Epithelial cell of esophagus (primary cell): ENCODE data around the gene EXOC5.

Experiments
- DNase-seq: peaks from one replicate; pipeline ENCODE4 v3.0.0; 2010; ENCODE audit warnings: low read depth
- H3K4me3 ChIP-seq: 2 replicates; pipeline ENCODE4 v1.5.1; 2011; ENCODE audit warnings: mild to moderate bottlenecking, low read length, control low read depth
- TF ChIP-seq, protein P1 (sequence below): IDR thresholded peaks from 2 replicates; pipeline ENCODE4 v1.5.1; 2011; ENCODE audit warnings: low read depth, mild to moderate bottlenecking, low read length, control low read depth, inconsistent platforms; ENCODE audit not compliant: insufficient read depth; ENCODE audit errors: missing control alignments

The EXOC5 gene

DNA sequence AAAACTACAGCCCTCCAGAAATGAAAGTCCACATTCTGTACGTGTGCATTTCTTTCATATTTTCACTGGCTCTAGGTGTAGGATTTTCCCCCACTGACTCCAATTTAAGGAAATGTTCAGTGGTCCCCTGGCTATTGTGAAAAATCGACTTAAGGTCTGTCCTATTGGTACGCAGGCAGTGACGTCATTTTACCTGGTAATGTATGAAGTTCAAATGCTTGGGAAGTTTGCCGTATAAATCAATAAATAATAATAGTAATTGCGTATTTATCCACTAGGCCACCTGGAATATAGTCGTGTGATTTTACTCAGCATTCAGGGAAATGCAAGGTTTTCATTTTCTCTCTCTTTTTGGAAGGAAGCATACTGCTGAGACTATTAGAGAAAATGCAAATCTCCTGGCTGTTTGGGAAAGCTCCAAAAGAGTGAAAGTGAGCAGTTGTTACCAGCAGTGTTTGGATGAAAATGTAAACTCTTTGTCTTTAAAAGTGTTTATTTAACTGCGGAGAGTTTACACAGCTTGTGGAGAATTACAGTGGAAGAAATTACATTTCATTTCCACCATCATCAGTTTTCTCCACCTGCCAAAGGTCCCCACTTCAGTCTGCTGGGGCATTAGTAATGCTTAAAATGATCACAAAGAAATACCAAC is 107.0 kb downstream of the EXOC5 start:
- no peak for DNase-seq
- TF ChIP-seq, protein P1, sequence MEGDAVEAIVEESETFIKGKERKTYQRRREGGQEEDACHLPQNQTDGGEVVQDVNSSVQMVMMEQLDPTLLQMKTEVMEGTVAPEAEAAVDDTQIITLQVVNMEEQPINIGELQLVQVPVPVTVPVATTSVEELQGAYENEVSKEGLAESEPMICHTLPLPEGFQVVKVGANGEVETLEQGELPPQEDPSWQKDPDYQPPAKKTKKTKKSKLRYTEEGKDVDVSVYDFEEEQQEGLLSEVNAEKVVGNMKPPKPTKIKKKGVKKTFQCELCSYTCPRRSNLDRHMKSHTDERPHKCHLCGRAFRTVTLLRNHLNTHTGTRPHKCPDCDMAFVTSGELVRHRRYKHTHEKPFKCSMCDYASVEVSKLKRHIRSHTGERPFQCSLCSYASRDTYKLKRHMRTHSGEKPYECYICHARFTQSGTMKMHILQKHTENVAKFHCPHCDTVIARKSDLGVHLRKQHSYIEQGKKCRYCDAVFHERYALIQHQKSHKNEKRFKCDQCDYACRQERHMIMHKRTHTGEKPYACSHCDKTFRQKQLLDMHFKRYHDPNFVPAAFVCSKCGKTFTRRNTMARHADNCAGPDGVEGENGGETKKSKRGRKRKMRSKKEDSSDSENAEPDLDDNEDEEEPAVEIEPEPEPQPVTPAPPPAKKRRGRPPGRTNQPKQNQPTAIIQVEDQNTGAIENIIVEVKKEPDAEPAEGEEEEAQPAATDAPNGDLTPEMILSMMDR = no peak
- no peak overlapping the region for H3K4me3 ChIP-seq

DNA sequence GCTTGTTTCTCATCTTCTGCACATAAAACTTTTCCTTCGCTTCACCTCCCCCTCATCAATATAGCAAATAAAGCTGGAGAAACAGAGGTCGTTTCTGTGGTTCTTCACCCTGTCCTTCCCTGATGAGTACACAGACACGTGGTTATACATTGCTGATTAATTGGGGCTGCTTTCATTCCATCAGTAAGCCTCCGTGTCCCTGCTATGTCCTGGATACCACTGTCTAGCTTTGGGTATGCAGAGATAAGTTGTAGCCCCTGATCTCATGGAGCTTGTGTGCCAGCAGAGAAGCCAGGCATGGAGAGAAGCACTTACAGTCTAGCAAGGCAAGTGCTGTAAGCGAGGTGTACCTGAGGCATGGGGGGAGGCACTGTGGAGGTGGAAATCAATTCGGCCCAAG is 108.4 kb downstream of the EXOC5 start:
- no peak overlapping the region for H3K4me3 ChIP-seq
- TF ChIP-seq, protein P1 = no peak

DNA sequence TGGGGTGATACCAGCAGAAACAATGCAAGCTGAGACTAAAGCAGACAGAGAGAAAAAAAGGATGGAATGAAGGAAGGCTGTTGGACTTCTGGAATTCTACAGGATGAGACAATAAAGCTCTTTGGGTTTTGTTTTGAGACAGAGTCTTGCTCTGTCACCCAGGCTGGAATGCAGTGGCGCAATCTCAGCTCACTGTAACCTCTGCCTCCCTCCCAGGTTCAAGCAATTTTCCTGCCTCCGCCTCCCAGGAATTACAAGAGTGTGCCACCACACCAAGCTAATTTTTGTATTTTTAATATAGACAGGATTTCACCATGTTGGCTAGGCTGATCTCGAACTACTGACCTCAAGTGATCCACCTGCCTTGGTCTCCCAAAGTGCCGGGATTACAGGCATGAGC is 115.4 kb downstream of the EXOC5 start:
- peak; percentile 32 for DNase-seq
- H3K4me3 ChIP-seq = no peak overlapping the region
- TF ChIP-seq, protein P1 = no peak

More for the DNA sequence above, 108.4 kb downstream of the EXOC5 start:
- DNase-seq = no peak
